ENCODE measurements around the gene SLC30A5. TPM values are rescaled to one million over a fixed set of nuclear protein-coding genes. Genes with fewer than 3 reads are reported as not detected.

The SLC30A5 gene
- total RNA-seq, 1 donor from 2014 or later: 20.6 TPM

- Histone ChIP-seq H3K4me3 (no peak overlapping the region), H3K9me3 (no peaks in the 10 kb centered on the region), H3K27ac (no peak overlapping the region), H3K36me3 (no peaks in the 10 kb centered on the region), H3K4me1 (peaks cover 0 to 5% of the 10 kb centered on the region in 2 donors), H3K27me3 (no peaks in the 10 kb centered on the region)
- DNase-seq (ENCODE audit: low spot score in 2 of 2): no peak
- intact Hi-C loops (cut with DNase I): no loop called here
- TF ChIP-seq CTCF (IDR thresholded peaks at IDR 0.05): no peak
Observed at GRCh38 chr5:69090158-69090557, 3.7 kb upstream of the SLC30A5 start.

GRCh38 chr5:69091771-69092170 is 2.0 kb upstream of the SLC30A5 start:
- H3K27me3 ChIP-seq: no peaks in the 10 kb centered on the region
- peaks cover 0 to 12% of the 10 kb centered on the region in 2 donors for H3K4me1 ChIP-seq
- H3K9me3 ChIP-seq: no peaks in the 10 kb centered on the region
- H3K36me3 ChIP-seq: no peaks in the 10 kb centered on the region
- no peak overlapping the region for H3K4me3 ChIP-seq
- no peak for DNase-seq (ENCODE audit: low spot score in 2 of 2)
- intact Hi-C loops (cut with DNase I): loop anchor here (2.0 kb wide), 1 partner anchor 49 kb away; no protein-coding TSS in a partner anchor
- TF ChIP-seq CTCF (IDR thresholded peaks at IDR 0.05): no peak
- no peak overlapping the region for H3K27ac ChIP-seq

GRCh38 chr5:69092969-69093368 is 845 bp upstream of the SLC30A5 start:
- peaks cover 0 to 12% of the 10 kb centered on the region in 2 donors for H3K4me1 ChIP-seq
- H3K27ac ChIP-seq: no peak overlapping the region
- intact Hi-C loops (cut with DNase I): loop anchor here (1.0 to 2.0 kb wide), 3 partner anchors 50 to 276 kb away; partner anchors contain the start of genes AK6, CDK7, RAD17 and TAF9

GRCh38 chr5:69099302-69099701 is 5.5 kb downstream of the SLC30A5 start:
- no peak for TF ChIP-seq CTCF (IDR thresholded peaks at IDR 0.05)
- Histone ChIP-seq H3K9me3 (no peaks in the 10 kb centered on the region), H3K4me3 (no peak overlapping the region), H3K27ac (no peak overlapping the region), H3K4me1 (peaks cover 0 to 12% of the 10 kb centered on the region in 2 donors), H3K36me3 (peaks cover 16 to 18% of the 10 kb centered on the region in 2 donors), H3K27me3 (no peaks in the 10 kb centered on the region)
- intact Hi-C loops (cut with DNase I): no loop called here
- DNase-seq (ENCODE audit: low spot score in 2 of 2): no peak

More at GRCh38 chr5:69092969-69093368, 845 bp upstream of the SLC30A5 start:
- TF ChIP-seq CTCF (IDR thresholded peaks at IDR 0.05): no peak
- Histone ChIP-seq H3K27me3 (no peaks in the 10 kb centered on the region), H3K9me3 (no peaks in the 10 kb centered on the region), H3K4me3 (no peak overlapping the region), H3K36me3 (no peaks in the 10 kb centered on the region)
- no peak for DNase-seq (ENCODE audit: low spot score in 2 of 2)

GRCh38 chr5:69103521-69103920 is 9.7 kb downstream of the SLC30A5 start:
- Histone ChIP-seq H3K27ac (no peak overlapping the region), H3K4me3 (no peak overlapping the region), H3K36me3 (peaks cover 35 to 59% of the 10 kb centered on the region in 2 donors), H3K9me3 (no peaks in the 10 kb centered on the region), H3K27me3 (no peaks in the 10 kb centered on the region), H3K4me1 (no peaks in the 10 kb centered on the region)
- no peak for DNase-seq (ENCODE audit: low spot score in 2 of 2)
- no peak for TF ChIP-seq CTCF (IDR thresholded peaks at IDR 0.05)
- intact Hi-C loops (cut with DNase I): no loop called here
